Retinal pigment epithelial cell (primary cell): Measurements from ENCODE around the gene VAV3.

Experiments
- DNase-seq: peaks from one replicate; pipeline ENCODE4 v3.0.0-alpha.2; 2010; ENCODE audit warnings: low read depth
- H3K4me3 ChIP-seq: 2 replicates; pipeline ENCODE4 v1.5.1; 2011; ENCODE audit warnings: mild to moderate bottlenecking, low read length, control low read depth, moderate library complexity
- TF ChIP-seq, protein P1 (sequence below): conservative IDR thresholded peaks from 2 replicates; pipeline ENCODE4 v1.5.1; 2011; ENCODE audit warnings: low read depth, low read length, control low read depth, inconsistent platforms

VAV3 gene

GRCh38 chr1:107531065-107531908 is 433.7 kb downstream of the VAV3 start:
- TF ChIP-seq, protein P1, sequence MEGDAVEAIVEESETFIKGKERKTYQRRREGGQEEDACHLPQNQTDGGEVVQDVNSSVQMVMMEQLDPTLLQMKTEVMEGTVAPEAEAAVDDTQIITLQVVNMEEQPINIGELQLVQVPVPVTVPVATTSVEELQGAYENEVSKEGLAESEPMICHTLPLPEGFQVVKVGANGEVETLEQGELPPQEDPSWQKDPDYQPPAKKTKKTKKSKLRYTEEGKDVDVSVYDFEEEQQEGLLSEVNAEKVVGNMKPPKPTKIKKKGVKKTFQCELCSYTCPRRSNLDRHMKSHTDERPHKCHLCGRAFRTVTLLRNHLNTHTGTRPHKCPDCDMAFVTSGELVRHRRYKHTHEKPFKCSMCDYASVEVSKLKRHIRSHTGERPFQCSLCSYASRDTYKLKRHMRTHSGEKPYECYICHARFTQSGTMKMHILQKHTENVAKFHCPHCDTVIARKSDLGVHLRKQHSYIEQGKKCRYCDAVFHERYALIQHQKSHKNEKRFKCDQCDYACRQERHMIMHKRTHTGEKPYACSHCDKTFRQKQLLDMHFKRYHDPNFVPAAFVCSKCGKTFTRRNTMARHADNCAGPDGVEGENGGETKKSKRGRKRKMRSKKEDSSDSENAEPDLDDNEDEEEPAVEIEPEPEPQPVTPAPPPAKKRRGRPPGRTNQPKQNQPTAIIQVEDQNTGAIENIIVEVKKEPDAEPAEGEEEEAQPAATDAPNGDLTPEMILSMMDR = no peak
- DNase-seq = no peak
- H3K4me3 ChIP-seq = no peak overlapping the region

GRCh38 chr1:107530543-107530942 is 434.4 kb downstream of the VAV3 start:
- no peak for DNase-seq
- no peak overlapping the region for H3K4me3 ChIP-seq
- TF ChIP-seq, protein P1 = no peak

GRCh38 chr1:107529511-107530149 is 435.4 kb downstream of the VAV3 start:
- H3K4me3 ChIP-seq = no peak overlapping the region
- TF ChIP-seq, protein P1 = peak; percentile 82
- DNase-seq = peak; percentile 26

DNA sequence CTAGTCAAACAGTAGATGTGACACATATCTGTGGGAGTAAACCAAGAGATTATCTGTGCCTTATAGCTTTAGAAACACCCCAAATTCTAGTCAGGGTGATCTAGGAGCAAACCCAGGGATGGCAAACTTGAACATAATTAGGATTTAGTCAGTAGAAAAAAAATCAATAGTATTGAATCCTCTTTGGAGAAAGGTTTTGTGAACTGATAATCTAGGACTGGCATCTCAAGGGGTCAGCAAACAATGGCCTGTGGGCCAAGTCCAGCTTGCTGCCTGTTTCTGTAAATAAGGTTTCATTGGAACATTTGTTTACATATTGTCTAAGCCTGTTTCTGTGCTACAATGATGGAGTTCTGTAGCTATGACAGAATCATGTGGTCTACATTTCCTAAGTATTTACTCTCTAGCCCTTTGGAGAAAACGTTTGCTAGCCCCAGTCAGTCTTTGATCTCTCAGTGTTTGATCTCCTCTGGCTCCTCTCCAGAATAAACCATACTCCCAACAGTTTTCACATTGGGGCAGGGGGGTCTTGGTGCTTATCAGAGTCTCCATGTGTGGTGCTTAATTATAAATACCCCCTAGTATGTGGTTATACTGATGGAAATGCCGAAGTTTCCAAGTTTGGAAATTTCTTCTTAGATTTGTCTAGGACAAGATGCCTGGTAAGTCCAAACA is 438.3 kb downstream of the VAV3 start:
- H3K4me3 ChIP-seq = no peak overlapping the region
- DNase-seq = no peak
- TF ChIP-seq, protein P1 = no peak

DNA sequence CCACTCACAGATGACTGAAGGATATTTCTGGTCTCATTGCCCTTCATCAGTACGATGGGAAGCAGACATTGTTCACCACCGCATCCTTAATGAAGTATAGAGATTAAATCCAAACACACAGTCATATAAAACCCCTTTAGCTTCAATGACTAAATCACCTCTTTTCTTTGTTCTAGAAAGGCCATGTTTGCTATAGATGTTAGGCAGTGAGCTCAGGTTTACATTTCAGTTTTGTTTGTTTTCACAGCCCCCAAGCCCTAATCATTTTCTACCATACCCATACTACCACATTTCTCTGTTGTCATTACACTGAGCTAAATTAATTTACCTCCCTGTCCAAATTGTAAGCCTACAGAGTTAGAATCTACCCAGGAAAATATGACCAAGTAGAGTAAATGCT is 439.0 kb downstream of the VAV3 start:
- no peak for DNase-seq
- no peak overlapping the region for H3K4me3 ChIP-seq
- TF ChIP-seq, protein P1 = no peak

GRCh38 chr1:107525145-107525544 is 439.8 kb downstream of the VAV3 start:
- H3K4me3 ChIP-seq = no peak overlapping the region
- TF ChIP-seq, protein P1 = no peak
- DNase-seq = no peak
